OCI-M2 (cell line): ENCODE measurements around the gene GFY.

ENCODE experiments used
- DNase-seq: peaks from one replicate; lab custom pipeline; 2025; ENCODE audit not compliant: unreplicated experiment; lab: John Stamatoyannopoulos, UW

The GFY gene, protein sequence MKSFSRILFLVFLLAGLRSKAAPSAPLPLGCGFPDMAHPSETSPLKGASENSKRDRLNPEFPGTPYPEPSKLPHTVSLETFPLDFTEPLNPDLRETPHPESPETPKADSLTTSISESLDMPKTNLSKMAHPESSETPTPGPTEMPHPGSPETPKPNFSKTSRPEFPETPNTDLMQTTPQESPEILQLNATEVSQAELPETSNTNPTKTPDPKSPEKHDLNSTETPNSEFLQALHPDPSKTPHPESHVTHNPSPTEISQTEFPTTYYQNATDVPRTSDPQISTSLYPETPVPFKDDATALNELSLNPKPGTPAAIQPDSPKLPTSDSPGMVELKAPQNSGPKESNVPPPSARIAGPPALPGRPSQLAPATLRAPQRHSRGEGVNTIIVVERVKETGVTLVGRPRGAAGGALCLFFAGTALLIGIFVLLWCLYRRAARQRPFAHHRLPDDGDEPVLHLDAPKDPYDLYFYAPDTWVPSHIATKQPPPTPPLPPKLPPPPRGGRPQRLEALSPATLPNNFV

DNA sequence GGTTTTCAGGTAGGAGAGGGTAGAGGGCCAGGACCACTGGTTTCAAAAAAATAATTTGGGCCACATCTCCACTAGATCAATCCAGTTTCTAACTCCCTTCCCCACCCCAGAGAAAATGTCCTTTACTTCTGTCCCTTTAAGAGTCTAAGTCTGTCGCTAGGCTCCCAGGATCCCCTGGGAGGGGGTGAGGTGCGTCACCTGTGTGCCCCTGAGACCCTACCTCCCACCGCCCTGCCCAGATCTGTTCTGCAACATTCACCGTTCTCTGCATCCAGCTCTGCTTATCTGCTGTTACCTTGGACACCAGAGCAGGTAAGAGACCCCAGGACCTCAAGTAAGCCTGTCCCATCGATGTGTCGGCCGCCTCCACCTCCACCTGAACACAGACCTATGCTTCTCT is at the start of gene GFY:
Gene GFY, plus strand, starts transcription at position 211 of the 400 bp plus-strand sequence. CDS start 1,043 bp downstream, outside the sequence.
- no peak for DNase-seq

GRCh38 chr19:49378512-49378911 is 46.7 kb upstream of the GFY start:
- no peak for DNase-seq

DNA sequence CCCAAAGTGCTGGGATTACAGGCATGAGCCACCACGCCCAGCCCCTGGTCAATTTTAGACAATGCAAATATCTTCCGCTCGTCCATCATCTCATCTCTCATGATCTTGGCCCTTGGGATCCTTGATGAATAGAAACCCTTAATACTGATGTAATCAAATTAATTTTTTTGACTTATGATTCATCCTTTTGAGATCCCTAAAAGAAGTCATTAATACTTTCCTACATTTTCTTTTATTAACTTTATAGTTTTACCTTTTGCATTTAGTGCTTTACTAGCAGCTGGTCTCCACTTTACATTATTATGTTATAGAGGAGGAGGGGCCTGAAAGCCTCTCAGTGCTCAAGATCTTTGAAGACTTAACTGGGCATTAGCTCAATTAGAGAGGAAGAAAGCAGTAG is 44.8 kb upstream of the GFY start:
- no peak for DNase-seq

GRCh38 chr19:49382639-49383038 is 42.5 kb upstream of the GFY start:
- DNase-seq = no peak

DNA sequence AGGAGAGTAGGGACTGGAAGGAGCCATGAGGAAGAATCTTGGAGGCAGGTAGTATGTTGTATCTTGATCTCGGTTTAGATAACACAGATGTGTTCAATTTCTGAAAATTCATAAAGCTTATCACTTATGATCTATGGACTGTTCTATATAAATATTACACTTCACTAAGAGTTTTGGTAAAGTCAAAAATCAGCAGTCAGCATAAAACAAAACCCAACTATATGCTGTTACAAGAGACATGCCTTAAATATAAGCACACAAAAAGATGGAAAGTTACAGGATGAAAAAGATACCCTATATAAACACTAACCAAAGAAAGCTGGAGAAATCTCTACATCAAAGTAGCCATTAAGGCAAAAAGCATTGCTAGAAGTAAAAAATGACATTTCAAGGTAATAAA is 41.6 kb upstream of the GFY start:
- DNase-seq = no peak

- DNase-seq = no peak
Measured at GRCh38 chr19:49387936-49388372, 37.2 kb upstream of the GFY start, which contains the start of gene KASH5. Gene KASH5, plus strand, starts transcription at chr19:49388249. Its CDS starts 2,635 bp downstream, at chr19:49390884.

DNA sequence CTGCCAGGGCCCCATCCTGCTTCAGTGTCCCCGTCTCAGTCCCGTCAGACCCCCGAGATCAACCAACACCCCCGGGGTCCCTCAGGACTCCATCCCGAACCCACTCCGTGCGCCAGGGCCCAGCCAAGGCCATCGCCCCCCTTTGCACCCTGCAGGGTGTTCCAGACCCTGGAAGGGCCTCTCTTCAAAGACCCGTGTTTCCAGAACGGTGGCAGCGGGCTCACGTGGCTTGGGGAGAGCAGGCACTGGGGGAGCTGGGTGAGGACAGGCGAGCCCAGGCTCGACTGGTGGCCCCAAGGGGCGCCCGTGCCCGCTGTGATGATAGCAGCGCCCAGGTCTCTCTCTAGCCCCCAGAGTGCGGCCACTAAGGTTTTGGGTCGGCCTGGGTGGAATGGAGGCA is 35.8 kb upstream of the GFY start:
- DNase-seq = no peak

- no peak for DNase-seq
Measured at GRCh38 chr19:49390131-49390928, 34.9 kb upstream of the GFY start.

GRCh38 chr19:49390929-49391359 is 34.2 kb upstream of the GFY start:
- DNase-seq = no peak

GRCh38 chr19:49391581-49392399 is 33.4 kb upstream of the GFY start:
- no peak for DNase-seq

GRCh38 chr19:49393881-49394280 is 31.3 kb upstream of the GFY start:
- DNase-seq = no peak

- no peak for DNase-seq
Measured at GRCh38 chr19:49395581-49396407, 29.4 kb upstream of the GFY start.

- no peak for DNase-seq
Measured at GRCh38 chr19:49396738-49397505, 28.3 kb upstream of the GFY start.

- DNase-seq = no peak
Measured at GRCh38 chr19:49398001-49398615, 27.1 kb upstream of the GFY start.

GRCh38 chr19:49398931-49399330 is 26.3 kb upstream of the GFY start:
- no peak for DNase-seq

- DNase-seq = no peak
Measured at GRCh38 chr19:49400029-49400428, 25.2 kb upstream of the GFY start.

- peak; percentile 37 for DNase-seq
Measured at GRCh38 chr19:49403404-49404187, 21.6 kb upstream of the GFY start.

- no peak for DNase-seq
Measured at GRCh38 chr19:49407079-49407478, 18.1 kb upstream of the GFY start.
